NCI-H1048 (cell line): ENCODE results near the gene PALM3.
"Not testable (repeated sequence)": the region's sequence is repeated elsewhere in the genome, so short reads cannot be mapped to it uniquely, and the experiment has no call there.

Experiments
- DNase-seq: peaks from one replicate; lab custom pipeline; 2025; lab: John Stamatoyannopoulos, UW

Gene PALM3

GRCh38 chr19:14058182-14059092 is 3.4 kb downstream of the PALM3 start:
- DNase-seq = no peak

GRCh38 chr19:14056741-14057356 is 5.0 kb downstream of the PALM3 start:
- DNase-seq = no peak

DNA sequence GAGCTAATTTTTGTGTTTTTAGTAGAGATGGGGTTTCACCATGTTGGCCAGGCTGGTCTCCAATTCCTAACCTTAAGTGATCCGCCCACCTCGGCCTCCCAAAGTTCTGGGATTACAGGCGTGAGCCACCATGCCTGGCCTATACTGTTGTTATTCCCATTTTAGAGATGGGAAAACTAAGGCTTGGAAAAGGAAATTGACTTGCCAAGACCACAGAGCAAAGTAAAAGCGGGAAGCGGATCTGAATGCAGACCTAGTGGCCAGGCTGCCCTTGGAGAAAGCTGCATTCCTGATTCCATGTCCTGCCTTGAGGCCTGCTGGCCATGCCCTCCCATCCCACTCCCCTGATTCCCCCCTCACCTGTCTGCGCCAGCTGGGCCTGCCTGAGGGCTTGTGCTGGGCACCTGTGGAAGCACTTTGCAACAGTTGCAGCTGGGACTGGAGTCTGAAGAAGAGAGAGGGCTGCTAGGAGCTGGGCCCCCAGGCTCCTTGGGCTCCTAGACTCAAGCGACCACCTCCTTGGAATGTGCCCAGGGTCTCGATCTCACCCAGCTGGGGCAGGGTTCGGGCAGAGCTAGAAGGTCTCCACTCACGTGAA is 5.7 kb downstream of the PALM3 start:
- no peak for DNase-seq

GRCh38 chr19:14055396-14055795 is 6.5 kb downstream of the PALM3 start:
- no peak for DNase-seq

DNA sequence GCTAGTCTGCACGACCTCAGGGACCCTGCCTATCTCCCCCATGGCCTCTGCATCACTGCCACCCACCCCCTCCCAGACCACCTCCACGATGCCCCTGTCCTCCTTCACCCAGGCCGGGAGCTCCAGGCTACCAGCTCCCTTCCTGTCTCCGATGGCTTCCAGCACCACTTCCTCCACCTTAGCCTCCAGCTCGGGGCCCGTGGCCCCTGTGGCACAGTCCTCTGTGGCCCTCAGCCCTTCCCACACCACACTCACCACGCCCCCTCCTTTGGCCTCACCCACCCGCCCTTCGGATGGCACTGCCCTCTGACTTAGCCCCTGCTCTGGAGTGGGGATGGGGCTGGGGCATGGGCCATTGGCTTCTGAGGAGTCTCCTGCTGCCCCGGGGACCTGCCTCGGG is 7.2 kb downstream of the PALM3 start:
- no peak for DNase-seq

- DNase-seq = no peak
Measured at GRCh38 chr19:14054099-14054498, 7.8 kb downstream of the PALM3 start.

- DNase-seq = no peak
Measured at GRCh38 chr19:14053500-14053899, 8.4 kb downstream of the PALM3 start.

DNA sequence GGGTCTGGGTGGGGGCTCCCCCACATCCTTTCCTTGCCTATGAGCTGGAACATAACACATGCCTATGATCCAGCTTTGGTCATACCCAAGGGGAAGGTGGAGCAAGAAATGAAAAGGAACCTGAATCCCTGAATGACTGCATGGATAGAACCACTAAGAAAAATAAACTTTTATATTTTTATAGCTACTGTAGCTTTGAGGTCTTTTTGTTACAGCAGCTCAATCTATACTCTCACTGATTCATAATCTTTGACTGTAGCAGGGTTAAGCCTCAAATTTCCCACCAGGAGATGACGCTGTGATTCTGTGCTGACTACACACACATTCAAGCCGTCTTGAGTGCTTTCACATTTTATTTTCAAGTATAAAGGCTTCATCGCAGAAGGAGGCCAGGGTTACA is 8.8 kb downstream of the PALM3 start:
- no peak for DNase-seq

DNA sequence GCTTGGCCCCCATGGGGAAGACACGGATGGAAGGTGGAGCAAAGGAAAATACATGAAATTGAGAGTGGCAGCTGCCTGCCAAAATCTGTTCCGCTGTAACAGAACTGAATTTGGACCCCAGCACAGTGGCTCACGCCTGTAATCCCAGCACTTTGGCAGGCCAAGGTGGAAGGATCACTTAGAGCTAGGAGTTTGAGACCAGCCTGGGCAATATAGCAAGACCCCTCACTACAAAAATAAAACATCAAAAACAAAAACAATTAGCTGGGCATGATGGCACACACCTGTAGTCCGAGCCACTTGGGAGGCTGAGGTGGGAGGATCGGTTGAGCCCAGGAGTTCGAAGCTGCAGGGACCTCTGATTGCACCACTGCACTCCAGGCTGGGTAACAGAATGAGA is 9.4 kb downstream of the PALM3 start:
- DNase-seq = no peak

GRCh38 chr19:14051980-14052379 is 9.9 kb downstream of the PALM3 start:
- DNase-seq = no peak

- DNase-seq = not testable (repeated sequence)
Measured at GRCh38 chr19:14050961-14051360, 10.9 kb downstream of the PALM3 start.

GRCh38 chr19:14050512-14050911 is 11.4 kb downstream of the PALM3 start:
- DNase-seq = no peak

- DNase-seq = no peak
Measured at GRCh38 chr19:14048443-14049153, 13.3 kb downstream of the PALM3 start.

DNA sequence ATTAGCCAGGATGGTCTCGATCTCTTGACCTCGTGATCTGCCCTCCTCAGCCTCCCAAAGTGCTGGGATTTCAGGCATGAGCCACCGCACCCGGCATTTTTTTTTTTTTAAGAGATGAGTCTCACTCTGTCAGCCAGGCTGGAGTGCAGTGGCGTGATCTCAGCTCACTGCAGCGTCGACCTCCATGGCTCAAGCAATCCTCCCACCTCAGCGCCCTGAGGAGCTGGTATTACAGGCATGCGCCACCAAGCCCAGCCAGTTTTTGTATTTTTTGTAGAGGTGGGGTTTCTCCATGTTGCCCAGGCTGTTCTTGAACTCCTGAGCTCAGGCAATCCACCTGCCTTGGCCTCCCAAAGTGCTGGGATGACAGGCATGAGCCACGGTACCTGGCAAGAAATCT is 14.0 kb downstream of the PALM3 start:
- DNase-seq = not testable (repeated sequence)

DNA sequence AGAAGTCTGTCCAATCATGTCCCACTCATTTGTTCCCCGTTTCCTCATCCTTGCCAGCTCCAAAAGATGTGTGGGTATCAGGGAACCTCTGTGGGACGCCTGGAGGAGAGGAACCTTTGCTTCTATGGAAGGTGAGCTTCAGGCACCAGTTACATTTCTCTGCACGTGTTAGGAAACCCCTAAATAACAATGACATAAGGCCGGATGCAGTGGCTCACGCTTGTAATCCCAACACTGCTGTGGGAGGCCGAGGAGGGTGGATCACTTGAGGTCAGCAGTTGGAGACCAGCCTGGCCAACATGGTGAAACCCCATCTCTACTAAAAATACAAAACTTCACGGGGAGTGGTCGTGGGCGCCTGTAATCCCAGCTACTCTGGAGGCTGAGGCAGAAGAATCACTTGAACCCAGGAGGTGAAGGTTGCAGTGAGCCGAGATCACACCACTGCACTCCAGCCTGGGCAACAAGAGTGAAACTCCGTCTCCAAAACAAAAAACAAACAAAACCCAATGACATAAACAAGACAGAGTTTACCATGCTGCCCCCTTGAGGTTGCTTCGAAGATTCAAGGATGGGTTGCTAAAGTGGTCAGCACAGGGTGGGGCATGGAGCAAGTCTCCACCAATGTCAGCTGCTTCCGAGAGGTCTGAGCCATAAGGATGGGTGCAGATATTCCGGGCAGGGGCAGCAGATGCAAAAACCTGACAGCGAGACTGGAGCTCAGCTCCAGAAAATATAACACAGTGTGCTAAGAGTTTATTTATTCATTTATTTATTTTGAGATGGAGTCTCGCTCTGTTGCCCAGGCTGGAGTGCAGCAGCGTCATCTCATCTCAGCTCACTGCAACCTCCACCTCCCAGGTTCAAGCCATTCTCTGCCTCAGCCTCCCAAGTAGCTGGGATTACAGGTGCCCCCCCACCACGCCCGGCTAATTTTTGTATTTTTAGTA is 18.9 kb downstream of the PALM3 start:
- not testable (repeated sequence) for DNase-seq

GRCh38 chr19:14039181-14039580 is 22.7 kb downstream of the PALM3 start:
- DNase-seq = no peak

- no peak for DNase-seq
Measured at GRCh38 chr19:14035706-14036105, 26.2 kb downstream of the PALM3 start.

- DNase-seq = not testable (repeated sequence)
Measured at GRCh38 chr19:14035159-14035558, 26.7 kb downstream of the PALM3 start.

DNA sequence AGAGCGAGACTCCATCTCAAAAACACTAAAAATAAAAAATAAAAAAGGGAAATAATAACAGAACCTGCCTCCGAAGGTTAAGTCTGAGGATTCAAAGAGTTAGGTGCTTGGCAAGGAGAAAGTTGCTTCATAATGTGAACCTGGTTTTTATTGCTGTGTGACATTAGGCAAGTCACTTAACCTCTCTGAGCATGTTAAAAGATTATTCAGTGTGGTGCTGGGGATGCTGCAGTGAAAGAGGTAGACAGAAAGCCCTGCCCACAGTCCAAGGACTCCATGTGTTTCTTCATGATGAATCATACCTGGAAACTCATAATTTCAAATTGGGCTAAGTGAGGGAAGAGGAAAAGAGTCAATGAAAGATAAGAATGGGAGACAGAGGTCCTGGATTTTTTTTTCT is 27.9 kb downstream of the PALM3 start:
- DNase-seq = no peak

DNA sequence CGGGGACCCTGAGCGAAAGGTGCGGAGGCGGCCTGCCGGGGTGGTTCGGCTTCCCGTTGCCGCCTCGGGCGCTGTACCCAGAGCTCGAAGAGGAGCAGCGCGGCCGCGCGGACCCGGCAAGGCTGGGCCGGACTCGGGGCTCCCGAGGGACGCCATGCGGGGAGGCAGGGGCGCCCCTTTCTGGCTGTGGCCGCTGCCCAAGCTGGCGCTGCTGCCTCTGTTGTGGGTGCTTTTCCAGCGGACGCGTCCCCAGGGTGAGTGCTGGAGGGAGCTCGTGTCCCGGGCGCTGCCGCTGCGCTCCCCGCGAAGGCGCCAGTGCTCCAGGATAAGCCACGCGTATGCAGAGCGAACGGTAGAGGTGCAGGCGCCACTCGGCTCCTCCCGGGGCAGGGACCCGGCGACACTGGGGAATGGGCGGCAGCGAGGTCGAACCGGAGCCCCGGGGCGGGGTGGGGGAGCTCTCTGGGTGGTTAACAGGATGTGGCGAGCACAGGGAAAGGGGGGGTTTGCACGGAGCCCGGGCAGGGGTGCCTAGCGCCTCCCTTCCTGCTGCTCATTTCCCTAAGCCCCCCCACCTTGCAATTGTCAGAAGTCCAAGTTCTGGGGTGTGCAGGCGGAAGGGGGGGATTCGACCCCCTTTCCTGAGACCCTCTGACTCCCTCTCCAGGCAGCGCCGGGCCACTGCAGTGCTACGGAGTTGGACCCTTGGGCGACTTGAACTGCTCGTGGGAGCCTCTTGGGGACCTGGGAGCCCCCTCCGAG is 30.0 kb downstream of the PALM3 start, which contains the start of gene IL27RA:
IL27RA (plus strand) TSS at position 44 of the 762 bp plus-strand sequence; CDS start at position 155, 111 bp downstream.
- no peak for DNase-seq
